Cardiac muscle cell (in vitro differentiated cells and primary cell): ENCODE data around the gene ABHD17B. TPM values are rescaled to one million over a fixed set of nuclear protein-coding genes. Genes with fewer than 3 reads are reported as not detected.

Experiments used
- DNase-seq, 2 donors: peaks; one replicate each; pipeline versions ENCODE4 v3.0.0 to v3.0.0-alpha.2; 2010 to 2017; ENCODE audit warnings: low read depth in 1 of 2, low spot score in 1 of 2
- H3K27ac ChIP-seq: fragments of 200-600 bp; sonication (generic); 2 replicates; pipeline ENCODE4 v1.5.1; 2016
- H3K27me3 ChIP-seq: fragments of 200-600 bp; sonication (generic); 2 replicates; pipeline ENCODE4 v1.6.0; 2016; ENCODE audit warnings: control low read depth
- H3K36me3 ChIP-seq: fragments of 200-600 bp; sonication (generic); 2 replicates; pipeline ENCODE4 v1.5.1; 2016; ENCODE audit warnings: control low read depth
- H3K4me1 ChIP-seq: fragments of 200-600 bp; sonication (generic); 2 replicates; pipeline ENCODE4 v1.8.1; 2017; ENCODE audit warnings: low read depth, mild to moderate bottlenecking, mixed run types
- H3K4me3 ChIP-seq: fragments of 200-600 bp; sonication (generic); 2 replicates; pipeline ENCODE4 v1.5.1; 2016; ENCODE audit warnings: mild to moderate bottlenecking
- H3K9me3 ChIP-seq: fragments of 200-600 bp; sonication (generic); 2 replicates; pipeline ENCODE4 v1.5.1; 2017; ENCODE audit warnings: low read depth, mild to moderate bottlenecking, control low read depth
- polyA plus RNA-seq: library from polyadenylated mRNA; unstranded; fragments of >200 nt; fragmentation: Nextera tagmentation; extraction: Ambion mirVana; gene quantifications from 2 replicates; pipeline ENCODE4 v1.2.1, GENCODE V29; 2016
- total RNA-seq: library from RNA; depleted of rRNA; stranded (reverse); fragments of >200 nt; gene quantifications from 2 replicates; pipeline ENCODE4 v1.2.3, GENCODE V29; 2016
- TF ChIP-seq, protein P1 (sequence below): IDR thresholded peaks from 2 replicates; pipeline ENCODE4 v1.5.1; 2012; ENCODE audit warnings: low read depth, mild to moderate bottlenecking, low read length

ABHD17B gene
- total and polyA plus RNA-seq, 2 experiments from 2014 or later = 19.6 to 28.2 TPM

GRCh38 chr9:71858812-71859211 lies 52.2 kb downstream of the ABHD17B start:
- Histone ChIP-seq H3K36me3 (no peaks in the 10 kb centered on the region), H3K27ac (no peak overlapping the region), H3K4me1 (no peaks in the 10 kb centered on the region), H3K27me3 (no peaks in the 10 kb centered on the region), H3K9me3 (no peaks in the 10 kb centered on the region), H3K4me3 (no peak overlapping the region)
- no peak for DNase-seq
- TF ChIP-seq, protein P1, sequence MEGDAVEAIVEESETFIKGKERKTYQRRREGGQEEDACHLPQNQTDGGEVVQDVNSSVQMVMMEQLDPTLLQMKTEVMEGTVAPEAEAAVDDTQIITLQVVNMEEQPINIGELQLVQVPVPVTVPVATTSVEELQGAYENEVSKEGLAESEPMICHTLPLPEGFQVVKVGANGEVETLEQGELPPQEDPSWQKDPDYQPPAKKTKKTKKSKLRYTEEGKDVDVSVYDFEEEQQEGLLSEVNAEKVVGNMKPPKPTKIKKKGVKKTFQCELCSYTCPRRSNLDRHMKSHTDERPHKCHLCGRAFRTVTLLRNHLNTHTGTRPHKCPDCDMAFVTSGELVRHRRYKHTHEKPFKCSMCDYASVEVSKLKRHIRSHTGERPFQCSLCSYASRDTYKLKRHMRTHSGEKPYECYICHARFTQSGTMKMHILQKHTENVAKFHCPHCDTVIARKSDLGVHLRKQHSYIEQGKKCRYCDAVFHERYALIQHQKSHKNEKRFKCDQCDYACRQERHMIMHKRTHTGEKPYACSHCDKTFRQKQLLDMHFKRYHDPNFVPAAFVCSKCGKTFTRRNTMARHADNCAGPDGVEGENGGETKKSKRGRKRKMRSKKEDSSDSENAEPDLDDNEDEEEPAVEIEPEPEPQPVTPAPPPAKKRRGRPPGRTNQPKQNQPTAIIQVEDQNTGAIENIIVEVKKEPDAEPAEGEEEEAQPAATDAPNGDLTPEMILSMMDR = no peak

GRCh38 chr9:71858102-71858798 lies 52.7 kb downstream of the ABHD17B start:
- H3K4me3 ChIP-seq = no peak overlapping the region
- DNase-seq = no peak
- TF ChIP-seq, protein P1 = no peak
- no peaks in the 10 kb centered on the region for H3K4me1 ChIP-seq
- H3K27me3 ChIP-seq = no peaks in the 10 kb centered on the region
- no peak overlapping the region for H3K27ac ChIP-seq
- H3K36me3 ChIP-seq = no peaks in the 10 kb centered on the region
- H3K9me3 ChIP-seq = no peaks in the 10 kb centered on the region

GRCh38 chr9:71857159-71857558 lies 53.8 kb downstream of the ABHD17B start:
- DNase-seq = no peak
- H3K9me3 ChIP-seq = no peaks in the 10 kb centered on the region
- no peak overlapping the region for H3K27ac ChIP-seq
- H3K27me3 ChIP-seq = no peaks in the 10 kb centered on the region
- TF ChIP-seq, protein P1 = no peak
- no peaks in the 10 kb centered on the region for H3K4me1 ChIP-seq
- H3K36me3 ChIP-seq = no peaks in the 10 kb centered on the region
- no peak overlapping the region for H3K4me3 ChIP-seq

GRCh38 chr9:71854811-71855210 lies 56.2 kb downstream of the ABHD17B start:
- H3K27ac ChIP-seq = no peak overlapping the region

DNA sequence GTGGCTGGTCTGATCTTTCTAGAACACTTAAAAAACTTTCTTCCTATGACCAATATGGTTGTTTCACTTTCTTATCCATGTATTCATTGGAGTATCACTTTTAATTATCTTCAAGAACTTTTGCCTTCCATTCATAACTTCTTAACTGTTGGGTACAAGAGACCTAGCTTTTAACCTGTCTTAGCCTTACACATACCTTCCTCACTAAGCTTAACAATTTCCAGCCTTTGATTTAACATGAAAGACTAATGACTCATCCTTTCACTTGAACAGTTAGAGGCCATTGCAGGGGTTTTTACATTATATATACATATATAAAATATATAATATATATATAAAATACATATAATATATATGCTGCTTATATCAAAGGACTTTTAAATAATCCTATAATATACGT lies 57.9 kb downstream of the ABHD17B start:
- Histone ChIP-seq H3K27me3 (no peaks in the 10 kb centered on the region), H3K9me3 (no peaks in the 10 kb centered on the region), H3K4me3 (no peak overlapping the region), H3K27ac (no peak overlapping the region), H3K36me3 (no peaks in the 10 kb centered on the region), H3K4me1 (no peaks in the 10 kb centered on the region)
- TF ChIP-seq, protein P1 = no peak
- DNase-seq = no peak

More at GRCh38 chr9:71854811-71855210, 56.2 kb downstream of the ABHD17B start:
- DNase-seq = no peak
- H3K36me3 ChIP-seq = no peaks in the 10 kb centered on the region
- no peaks in the 10 kb centered on the region for H3K4me1 ChIP-seq
- H3K4me3 ChIP-seq = no peak overlapping the region
- TF ChIP-seq, protein P1 = no peak
- H3K9me3 ChIP-seq = no peaks in the 10 kb centered on the region
- H3K27me3 ChIP-seq = no peaks in the 10 kb centered on the region

DNA sequence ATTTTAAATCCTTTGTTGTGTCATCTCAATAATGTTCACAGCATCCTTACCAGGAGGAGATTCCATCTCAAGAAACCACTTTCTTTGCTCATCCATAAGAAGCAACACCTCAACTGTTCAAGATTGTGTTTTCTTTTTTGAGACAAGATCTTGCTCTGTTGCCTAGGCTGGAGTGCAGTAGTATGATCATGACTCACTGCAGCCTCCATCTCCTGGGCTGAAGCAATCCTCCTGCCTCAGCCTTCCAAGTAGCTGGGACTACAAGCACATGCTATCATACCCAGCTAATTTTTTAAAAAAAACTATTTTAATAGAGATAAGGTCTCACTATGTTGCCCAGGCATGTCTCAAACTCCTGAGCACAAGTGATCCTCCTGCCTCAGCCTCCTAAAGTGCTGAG lies 60.0 kb downstream of the ABHD17B start:
- H3K9me3 ChIP-seq = no peaks in the 10 kb centered on the region
- TF ChIP-seq, protein P1 = no peak
- H3K27me3 ChIP-seq = no peaks in the 10 kb centered on the region
- H3K4me1 ChIP-seq = no peaks in the 10 kb centered on the region
- no peak for DNase-seq
- H3K27ac ChIP-seq = no peak overlapping the region
- no peaks in the 10 kb centered on the region for H3K36me3 ChIP-seq
- H3K4me3 ChIP-seq = no peak overlapping the region
